ENCODE data around the gene KCND2. TPM values are rescaled to one million over a fixed set of nuclear protein-coding genes. Genes with fewer than 3 reads are reported as not detected.

Gene KCND2
- total RNA-seq, 1 donor from 2014 or later: 0.38 TPM

GRCh38 chr7:120526902-120527509, 254.0 kb downstream of the KCND2 start:
- DNase-seq (no peak), ATAC-seq (no peak)
- Histone ChIP-seq H3K36me3 (no peaks in the 10 kb centered on the region), H3K9me3 (no peaks in the 10 kb centered on the region), H3K4me3 (no peak overlapping the region), H3K4me1 (no peaks in the 10 kb centered on the region), H3K27me3 (ENCODE audit: low read depth) (no peaks in the 10 kb centered on the region), H3K27ac (no peak overlapping the region)
- TF ChIP-seq, protein P1, sequence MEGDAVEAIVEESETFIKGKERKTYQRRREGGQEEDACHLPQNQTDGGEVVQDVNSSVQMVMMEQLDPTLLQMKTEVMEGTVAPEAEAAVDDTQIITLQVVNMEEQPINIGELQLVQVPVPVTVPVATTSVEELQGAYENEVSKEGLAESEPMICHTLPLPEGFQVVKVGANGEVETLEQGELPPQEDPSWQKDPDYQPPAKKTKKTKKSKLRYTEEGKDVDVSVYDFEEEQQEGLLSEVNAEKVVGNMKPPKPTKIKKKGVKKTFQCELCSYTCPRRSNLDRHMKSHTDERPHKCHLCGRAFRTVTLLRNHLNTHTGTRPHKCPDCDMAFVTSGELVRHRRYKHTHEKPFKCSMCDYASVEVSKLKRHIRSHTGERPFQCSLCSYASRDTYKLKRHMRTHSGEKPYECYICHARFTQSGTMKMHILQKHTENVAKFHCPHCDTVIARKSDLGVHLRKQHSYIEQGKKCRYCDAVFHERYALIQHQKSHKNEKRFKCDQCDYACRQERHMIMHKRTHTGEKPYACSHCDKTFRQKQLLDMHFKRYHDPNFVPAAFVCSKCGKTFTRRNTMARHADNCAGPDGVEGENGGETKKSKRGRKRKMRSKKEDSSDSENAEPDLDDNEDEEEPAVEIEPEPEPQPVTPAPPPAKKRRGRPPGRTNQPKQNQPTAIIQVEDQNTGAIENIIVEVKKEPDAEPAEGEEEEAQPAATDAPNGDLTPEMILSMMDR (IDR thresholded peaks at IDR 0.05): no peak
- intact Hi-C loops (cut with DNase I): no loop called here

GRCh38 chr7:120529736-120530135, 256.8 kb downstream of the KCND2 start:
- no peaks in the 10 kb centered on the region for H3K9me3 ChIP-seq
- intact Hi-C loops (cut with DNase I): no loop called here
- H3K36me3 ChIP-seq: no peaks in the 10 kb centered on the region
- H3K4me3 ChIP-seq: no peak overlapping the region
- DNase-seq (no peak), ATAC-seq (no peak)
- TF ChIP-seq, protein P1 (IDR thresholded peaks at IDR 0.05): no peak
- H3K4me1 ChIP-seq: no peaks in the 10 kb centered on the region
- no peaks in the 10 kb centered on the region for H3K27me3 ChIP-seq (ENCODE audit: low read depth)
- H3K27ac ChIP-seq: no peak overlapping the region

GRCh38 chr7:120538335-120538734, 265.4 kb downstream of the KCND2 start:
- intact Hi-C loops (cut with DNase I): no loop called here

GRCh38 chr7:120539321-120539720, 266.3 kb downstream of the KCND2 start:
- H3K4me1 ChIP-seq: no peaks in the 10 kb centered on the region
- TF ChIP-seq, protein P1 (IDR thresholded peaks at IDR 0.05): no peak
- DNase-seq (no peak), ATAC-seq (no peak)
- no peak overlapping the region for H3K4me3 ChIP-seq
- intact Hi-C loops (cut with DNase I): no loop called here
- no peaks in the 10 kb centered on the region for H3K9me3 ChIP-seq
- H3K27ac ChIP-seq: no peak overlapping the region
- no peaks in the 10 kb centered on the region for H3K36me3 ChIP-seq
- no peaks in the 10 kb centered on the region for H3K27me3 ChIP-seq (ENCODE audit: low read depth)

More at GRCh38 chr7:120538335-120538734, 265.4 kb downstream of the KCND2 start:
- no peak for DNase-seq
- Histone ChIP-seq H3K27ac (no peak overlapping the region), H3K4me1 (no peaks in the 10 kb centered on the region), H3K36me3 (no peaks in the 10 kb centered on the region), H3K9me3 (no peaks in the 10 kb centered on the region), H3K27me3 (ENCODE audit: low read depth) (no peaks in the 10 kb centered on the region), H3K4me3 (no peak overlapping the region)
- no peak for ATAC-seq
- TF ChIP-seq, protein P1 (IDR thresholded peaks at IDR 0.05): no peak

DNA sequence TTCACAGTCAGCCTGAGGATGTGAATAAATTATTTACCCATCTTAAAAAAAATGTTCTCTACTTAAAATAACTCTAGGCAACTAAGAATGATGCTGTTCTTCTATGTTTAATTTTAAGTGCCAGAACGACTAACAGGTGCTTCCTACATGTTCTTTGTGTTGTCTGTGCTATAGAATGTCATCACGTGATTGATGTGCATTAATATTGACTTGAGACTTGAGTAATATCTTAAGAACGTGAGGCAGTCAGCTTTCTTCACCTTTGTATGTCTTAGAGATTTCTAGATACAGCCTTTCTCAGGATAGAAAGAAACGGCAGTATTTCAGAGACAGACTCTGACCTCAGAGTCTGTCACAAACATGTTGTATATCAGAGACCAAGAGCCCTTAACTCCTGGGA, 274.6 kb downstream of the KCND2 start:
- intact Hi-C loops (cut with DNase I): no loop called here
- DNase-seq: no peak
- TF ChIP-seq, protein P1 (IDR thresholded peaks at IDR 0.05): no peak
- ATAC-seq: no peak
- H3K4me1 ChIP-seq: no peaks in the 10 kb centered on the region
- no peak overlapping the region for H3K4me3 ChIP-seq
- H3K27me3 ChIP-seq (ENCODE audit: low read depth): no peaks in the 10 kb centered on the region
- H3K36me3 ChIP-seq: no peaks in the 10 kb centered on the region
- H3K9me3 ChIP-seq: no peaks in the 10 kb centered on the region
- H3K27ac ChIP-seq: no peak overlapping the region
